ENCODE measurements around the gene IRX2.

IRX2 gene

GRCh38 chr5:2711446-2712425, 39.7 kb downstream of the IRX2 start:
- no peak for DNase-seq

- peak; percentile 9 for DNase-seq
These were observed 40.6 kb downstream of the IRX2 start for GRCh38 chr5:2710910-2711309.

GRCh38 chr5:2709976-2710689, 41.3 kb downstream of the IRX2 start:
- no peak for DNase-seq

GRCh38 chr5:2708751-2709150, 42.7 kb downstream of the IRX2 start:
- DNase-seq: no peak

DNA sequence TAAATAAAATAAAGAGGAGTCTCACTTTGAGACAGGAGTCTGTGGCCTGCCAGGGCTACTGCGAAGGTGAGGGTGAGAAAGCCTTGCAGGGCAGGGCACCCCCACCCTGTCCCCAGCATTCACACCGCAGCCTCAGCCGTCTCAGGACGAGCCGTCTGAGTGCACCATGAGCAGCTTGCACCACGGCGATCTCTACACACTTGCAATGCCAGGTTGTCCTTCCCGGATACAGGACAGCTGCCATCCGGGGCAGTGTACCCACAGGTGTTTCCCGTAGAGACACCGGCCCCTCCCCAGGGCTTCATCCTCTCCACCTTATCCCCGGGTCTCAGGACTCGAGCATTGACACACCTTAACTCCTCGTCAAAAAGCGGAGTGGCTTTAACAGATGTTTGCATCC, 43.3 kb downstream of the IRX2 start:
- no peak for DNase-seq

DNA sequence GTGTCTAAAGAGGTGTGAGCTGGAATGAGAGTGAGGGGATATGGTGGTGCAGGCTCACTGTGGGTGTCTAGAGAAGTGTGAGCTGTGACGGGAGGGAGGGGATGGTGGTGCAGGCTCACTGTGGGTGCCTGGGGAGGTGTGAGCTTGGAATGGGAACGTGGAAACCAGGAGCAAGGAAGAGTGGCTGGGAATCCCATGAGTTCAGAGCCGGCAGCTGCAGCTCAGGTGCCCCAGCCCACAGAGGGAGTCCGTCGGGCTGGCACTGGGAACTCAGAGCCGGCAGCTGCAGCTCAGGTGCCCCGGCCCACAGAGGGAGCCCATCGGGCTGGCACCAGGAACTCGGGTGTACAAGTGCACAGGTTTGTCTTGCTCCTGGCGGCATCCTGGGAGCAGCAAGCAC, 45.6 kb downstream of the IRX2 start:
- no peak for DNase-seq

DNA sequence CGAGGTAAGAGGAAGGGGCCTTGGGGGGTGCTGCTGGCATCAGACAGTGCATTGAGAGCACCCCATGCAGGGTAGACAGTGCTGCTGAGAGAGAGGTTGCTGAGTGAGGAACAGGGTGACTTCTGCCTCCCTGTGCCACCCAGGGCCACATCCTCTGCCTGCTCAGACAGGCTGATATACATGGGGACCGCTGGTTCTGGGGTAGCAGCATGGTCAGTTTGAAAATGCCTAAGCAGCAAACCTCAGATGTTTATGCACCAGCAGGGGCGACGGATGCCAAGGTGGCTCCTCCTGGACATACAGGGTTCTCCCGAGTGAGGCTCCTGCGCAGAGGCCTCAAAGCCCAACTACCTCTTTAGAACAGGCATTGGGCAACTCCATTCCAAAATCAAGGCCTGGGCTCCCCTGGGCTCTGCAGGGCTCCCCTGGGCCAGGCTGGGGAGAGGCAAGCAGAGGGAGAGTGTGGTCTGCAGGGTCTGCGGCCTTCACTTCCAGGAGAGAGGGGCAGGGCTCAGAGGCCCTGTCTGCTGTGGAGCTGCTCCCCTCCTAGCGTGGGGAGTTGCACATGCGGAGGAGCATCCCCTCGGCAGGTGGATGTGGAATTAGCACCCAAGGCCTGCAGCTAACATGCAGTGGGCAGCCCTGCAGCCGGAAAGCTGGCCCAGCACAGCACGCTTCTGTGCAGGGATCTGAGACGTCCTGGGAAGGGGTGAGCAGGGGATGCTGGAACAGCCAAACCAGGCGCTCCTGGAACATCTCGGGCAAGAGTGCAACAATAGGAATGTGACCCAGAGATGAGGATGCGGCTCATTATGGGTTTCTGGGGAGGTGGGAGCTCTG, 46.5 kb downstream of the IRX2 start:
- DNase-seq: no peak

- DNase-seq: no peak
These were observed 47.4 kb downstream of the IRX2 start for GRCh38 chr5:2704111-2704510.

DNA sequence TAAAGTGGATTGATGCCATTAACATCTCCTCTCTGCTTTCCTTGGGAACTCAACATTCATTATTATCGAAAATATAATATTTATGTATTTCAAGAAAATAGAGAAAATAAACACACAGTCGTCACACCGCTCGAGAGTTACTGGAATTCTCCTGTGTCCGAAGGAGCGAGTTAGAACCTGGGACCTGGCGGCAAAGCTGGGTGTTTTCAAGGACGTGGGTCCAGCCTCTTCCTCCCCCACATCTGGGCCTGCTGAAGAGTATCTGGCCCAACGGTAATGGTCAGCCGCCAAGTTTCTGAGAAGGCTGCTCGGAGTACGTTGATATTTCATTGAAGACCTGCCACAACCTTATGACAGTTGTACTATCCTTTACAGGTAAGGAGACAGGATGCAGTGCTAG, 47.9 kb downstream of the IRX2 start:
- DNase-seq: no peak

DNA sequence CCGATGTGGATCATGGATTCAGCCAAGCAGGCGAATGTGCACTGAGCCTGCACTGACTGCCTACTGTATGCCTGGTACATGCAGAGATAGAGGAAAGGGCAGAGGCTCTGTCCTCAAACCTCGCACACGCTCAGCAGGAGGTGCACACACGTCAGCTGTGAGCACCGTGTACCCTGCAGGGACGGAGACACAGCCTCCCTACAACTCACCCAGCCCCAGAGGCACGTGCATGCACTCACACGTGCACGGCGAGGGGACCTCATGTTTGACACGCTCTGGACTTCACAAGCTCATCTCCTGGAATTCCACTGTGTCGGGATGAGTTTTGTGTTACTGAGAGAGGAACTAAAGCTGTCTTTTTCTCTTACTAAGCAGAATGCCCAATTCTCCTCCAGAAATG, 48.4 kb downstream of the IRX2 start:
- no peak for DNase-seq

GRCh38 chr5:2702096-2702879, 49.2 kb downstream of the IRX2 start:
- DNase-seq: no peak

DNA sequence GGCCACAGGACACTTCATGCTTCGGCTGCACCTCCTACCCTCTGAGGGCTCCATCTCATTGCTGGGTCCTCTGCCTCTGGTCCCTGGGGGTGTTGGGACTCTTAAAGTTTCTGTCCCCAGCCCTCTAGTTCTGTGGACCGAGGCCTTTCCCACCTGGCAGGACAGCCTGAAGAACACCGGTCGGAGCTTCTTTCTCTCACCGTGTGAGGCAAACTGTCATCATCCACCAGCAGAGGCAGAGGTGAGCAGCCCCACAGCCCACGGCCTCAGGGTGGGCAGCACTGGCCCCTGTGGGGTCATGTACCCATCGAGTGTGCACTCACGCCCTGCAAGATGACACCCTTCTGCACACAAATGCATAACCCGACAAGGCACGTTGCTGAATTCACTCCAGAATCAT, 49.9 kb downstream of the IRX2 start:
- no peak for DNase-seq

GRCh38 chr5:2700876-2701275, 50.6 kb downstream of the IRX2 start:
- no peak for DNase-seq

DNA sequence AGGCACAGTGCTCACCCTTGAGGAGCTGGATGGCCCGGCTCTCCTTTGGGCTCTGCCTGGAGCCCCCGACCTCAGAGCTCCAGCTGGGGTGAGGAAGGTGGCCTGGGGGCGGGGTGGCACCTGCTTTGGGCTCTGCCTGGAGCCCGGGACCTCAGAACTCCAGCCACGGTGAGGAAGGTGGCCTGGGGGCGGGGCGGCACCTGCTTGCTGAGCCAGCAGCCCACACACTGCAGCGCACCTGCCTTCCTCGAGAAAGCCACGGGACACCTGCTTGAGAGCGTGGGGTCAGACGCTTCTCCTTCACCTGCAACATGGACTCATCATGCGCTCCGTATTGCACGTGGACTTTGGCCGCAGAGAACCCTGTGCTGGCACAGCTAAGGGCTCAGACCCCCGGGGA, 51.8 kb downstream of the IRX2 start:
- DNase-seq: no peak

DNA sequence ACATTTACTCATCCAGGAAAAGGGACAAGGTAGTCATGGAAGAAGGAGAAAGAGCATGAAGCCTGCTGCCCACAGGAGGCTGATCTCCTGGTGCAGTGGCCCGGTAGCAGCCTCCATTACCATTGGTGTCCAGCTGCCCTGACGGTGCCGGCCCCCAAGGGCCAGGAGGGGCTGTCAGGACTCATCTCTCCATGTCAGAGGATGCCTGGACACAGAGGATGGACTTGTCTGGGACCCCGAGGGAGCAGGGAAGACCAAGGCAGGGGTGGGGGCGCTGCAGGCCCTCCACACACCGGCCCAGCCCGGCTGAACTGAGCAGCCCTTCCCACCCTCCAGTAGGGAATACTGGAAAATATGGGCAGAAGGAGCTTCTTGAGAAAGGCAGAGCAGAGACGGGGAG, 52.2 kb downstream of the IRX2 start:
- DNase-seq: no peak

- DNase-seq: no peak
These were observed 52.9 kb downstream of the IRX2 start for GRCh38 chr5:2698581-2698980.

DNA sequence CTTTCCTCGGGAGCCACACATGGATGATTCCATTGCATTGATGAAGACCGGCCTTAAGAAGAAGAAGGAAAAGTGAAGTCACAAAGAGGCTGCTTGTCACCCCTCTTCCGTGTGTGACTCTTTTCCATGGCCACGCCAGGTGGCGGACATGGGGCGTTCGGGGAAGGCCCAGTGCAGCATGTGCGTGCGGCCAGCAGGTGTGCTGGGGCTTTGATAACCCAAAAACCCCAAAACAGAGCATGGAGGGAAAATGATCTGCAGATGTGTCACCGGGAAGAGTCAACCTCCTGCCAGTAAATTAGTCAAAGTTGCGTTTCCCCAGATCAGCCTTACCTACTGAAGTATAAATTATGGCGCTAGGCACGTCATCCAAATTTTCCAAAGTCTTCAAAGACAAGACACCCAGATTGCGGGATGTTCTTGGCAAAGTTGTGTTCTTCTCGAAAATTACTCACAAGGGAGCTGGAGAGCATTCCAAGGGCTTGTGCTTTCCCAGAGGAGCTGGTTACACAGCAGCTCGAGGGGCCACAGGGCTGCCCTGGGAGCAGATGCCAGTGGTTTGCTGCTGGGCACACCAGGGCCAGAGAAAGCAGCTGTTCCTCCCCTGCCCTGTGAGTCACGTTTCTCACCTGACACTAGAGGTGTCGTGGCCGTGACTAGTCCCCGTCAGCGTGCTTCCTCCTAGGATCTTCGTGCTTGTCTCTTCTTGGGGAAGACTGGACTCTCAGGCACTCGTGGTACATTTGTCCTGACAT, 53.9 kb downstream of the IRX2 start:
- no peak for DNase-seq

- no peak for DNase-seq
These were observed 54.4 kb downstream of the IRX2 start for GRCh38 chr5:2697041-2697440.

Measured in DMS53 (cell line).